HEK293T (cell line): ENCODE results near the gene STRADB.

Source experiments
- BHLHE40 ChIP-seq: fragments of 450-650 bp; IDR thresholded peaks from 2 replicates; pipeline ENCODE4 v1.6.1; 2016; ENCODE audit warnings: mild to moderate bottlenecking, moderate library complexity, borderline replicate concordance
- CTBP1 ChIP-seq: fragments of 450-650 bp; IDR thresholded peaks from 2 replicates; pipeline ENCODE4 v1.6.1; 2016; ENCODE audit warnings: borderline replicate concordance
- ELF4 ChIP-seq: fragments of 450-650 bp; IDR thresholded peaks from 2 replicates; pipeline ENCODE4 v1.6.1; 2017; ENCODE audit warnings: antibody characterized with exemption
- FOXA1 ChIP-seq: fragments of 450-650 bp; IDR thresholded peaks from 2 replicates; pipeline ENCODE4 v1.6.1; 2016; ENCODE audit warnings: mild to moderate bottlenecking
- FOXK2 ChIP-seq: fragments of 450-650 bp; IDR thresholded peaks from 2 replicates; pipeline ENCODE4 v1.6.1; 2016; ENCODE audit warnings: mild to moderate bottlenecking
- FOXM1 ChIP-seq: fragments of 450-650 bp; IDR thresholded peaks from 2 replicates; pipeline ENCODE4 v1.6.1; 2017; ENCODE audit warnings: mild to moderate bottlenecking, borderline replicate concordance
- HDGF ChIP-seq: fragments of 450-650 bp; IDR thresholded peaks from 2 replicates; pipeline ENCODE4 v1.6.1; 2017; ENCODE audit warnings: antibody characterized with exemption, borderline replicate concordance
- L3MBTL2 ChIP-seq: fragments of 450-650 bp; conservative IDR thresholded peaks from 2 replicates; pipeline ENCODE4 v1.6.1; 2016; ENCODE audit warnings: mild to moderate bottlenecking
- NFRKB ChIP-seq: fragments of 450-650 bp; IDR thresholded peaks from 2 replicates; pipeline ENCODE4 v1.6.1; 2016; ENCODE audit warnings: mild to moderate bottlenecking, moderate library complexity
- SP1 ChIP-seq: fragments of 450-650 bp; IDR thresholded peaks from 2 replicates; pipeline ENCODE4 v1.6.1; 2017
- SUZ12 ChIP-seq: fragments of 450-650 bp; IDR thresholded peaks from 2 replicates; pipeline ENCODE4 v1.6.1; 2016; ENCODE audit warnings: mild to moderate bottlenecking
- TARDBP ChIP-seq: fragments of 450-650 bp; IDR thresholded peaks from 2 replicates; pipeline ENCODE4 v1.6.1; 2016
- ZNF384 ChIP-seq: fragments of 450-650 bp; IDR thresholded peaks from 2 replicates; pipeline ENCODE4 v1.6.1; 2016

DNA sequence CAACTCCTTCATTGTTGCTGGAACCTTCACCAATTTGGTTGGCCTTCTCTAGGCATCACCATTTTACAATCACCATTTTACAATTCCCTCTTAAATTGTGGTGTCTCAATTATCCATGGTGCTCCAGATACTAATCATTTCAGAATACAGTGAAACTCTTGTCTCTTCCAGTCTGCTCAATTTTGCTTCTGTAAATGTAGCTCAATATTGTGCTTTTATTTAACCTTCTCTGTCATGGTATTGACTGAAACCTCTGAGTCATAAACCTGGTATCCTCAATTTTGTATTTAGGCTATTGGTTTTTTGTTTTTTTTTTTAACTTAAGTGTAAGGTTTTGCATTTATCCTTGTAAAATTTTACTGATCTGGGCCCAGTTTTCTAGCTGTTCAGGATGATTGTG lies 16.1 kb downstream of the STRADB start:
- TF ChIP-seq SP1 (no peak), BHLHE40 (no peak), FOXM1 (no peak), FOXK2 (no peak), FOXA1 (no peak), ELF4 (no peak), CTBP1 (no peak), ZNF384 (no peak), L3MBTL2 (no peak), SUZ12 (no peak), TARDBP (no peak), HDGF (no peak), NFRKB (no peak)
